T-helper 2 cell (primary cell): ENCODE data around the gene HSPA12A.
A peak's percentile ranks its signal among the peaks of the same experiment; 100 is the strongest.

ENCODE experiments used
- DNase-seq, 5 experiments: peaks; one replicate each; pipeline versions ENCODE4 v3.0.0 to v3.0.0-alpha.2; 2012 to 2022

Gene HSPA12A

DNA sequence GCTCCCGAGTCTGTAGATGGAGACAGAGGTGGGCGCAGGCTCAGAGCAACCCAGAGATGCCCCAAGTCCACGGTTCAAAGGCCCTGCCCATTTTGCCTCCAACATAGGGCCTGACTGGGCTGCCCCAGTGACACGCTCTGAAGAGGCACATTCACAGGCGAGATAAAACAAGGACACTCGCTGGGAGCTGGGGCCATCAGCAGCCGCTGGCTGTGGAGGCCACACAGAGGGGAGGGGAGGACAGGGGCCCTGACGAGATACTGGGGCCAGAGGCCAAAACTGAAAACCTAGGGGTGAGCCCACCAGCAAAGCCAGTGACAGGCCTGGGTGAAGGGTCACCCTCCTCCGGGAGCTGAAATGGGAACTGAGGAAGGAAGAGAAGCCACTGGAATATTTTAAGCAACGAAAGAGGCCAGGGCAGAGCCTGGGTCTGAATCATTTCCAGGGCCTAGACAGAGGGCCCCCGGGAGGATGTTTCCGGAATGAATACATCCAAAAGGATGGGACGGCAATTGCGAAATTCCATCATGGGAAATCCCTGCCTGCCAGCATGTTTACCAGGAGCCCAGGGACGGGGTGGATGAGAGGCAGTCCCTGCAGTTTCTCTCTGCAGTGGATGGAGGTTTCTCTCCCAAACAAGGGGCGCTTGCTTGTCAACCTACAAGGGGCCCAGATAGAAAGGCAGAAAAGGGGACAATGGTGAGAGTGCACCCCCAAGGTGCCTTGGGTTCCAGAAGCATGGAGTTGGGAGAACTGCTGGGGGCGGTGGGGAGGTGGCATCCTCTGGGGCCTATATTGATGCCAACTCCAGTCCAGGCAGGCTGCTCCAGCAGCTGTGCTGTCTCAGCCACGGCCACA is 29.0 kb upstream of the HSPA12A start:
- no peak for DNase-seq

- no peak for DNase-seq
These were observed 27.9 kb upstream of the HSPA12A start for GRCh38 chr10:116770281-116770680.

GRCh38 chr10:116769791-116770190 is 27.4 kb upstream of the HSPA12A start:
- DNase-seq = no peak

DNA sequence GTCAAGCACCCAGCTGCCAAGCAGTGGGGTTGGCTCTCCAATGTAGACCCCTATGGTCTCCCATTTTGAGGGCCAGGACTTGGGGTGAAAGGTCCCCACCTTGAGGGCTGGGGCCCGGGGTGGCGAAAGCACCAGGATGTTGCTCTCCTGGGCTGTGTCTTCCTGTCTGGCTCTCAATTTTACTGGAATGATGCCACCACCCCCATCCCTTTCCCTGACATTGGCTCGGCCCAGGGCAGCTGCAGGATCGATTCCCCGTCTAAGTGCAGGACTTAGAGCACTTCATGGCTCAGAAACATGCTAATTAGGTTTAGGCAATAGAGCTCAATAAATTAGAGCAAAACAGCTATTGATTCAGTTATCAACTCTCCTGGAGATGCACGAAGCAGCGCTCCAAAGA is 27.0 kb upstream of the HSPA12A start:
- no peak for DNase-seq

- DNase-seq = no peak
These were observed 26.4 kb upstream of the HSPA12A start for GRCh38 chr10:116768786-116769185.

- no peak for DNase-seq
These were observed 24.7 kb upstream of the HSPA12A start for GRCh38 chr10:116766837-116767634.

DNA sequence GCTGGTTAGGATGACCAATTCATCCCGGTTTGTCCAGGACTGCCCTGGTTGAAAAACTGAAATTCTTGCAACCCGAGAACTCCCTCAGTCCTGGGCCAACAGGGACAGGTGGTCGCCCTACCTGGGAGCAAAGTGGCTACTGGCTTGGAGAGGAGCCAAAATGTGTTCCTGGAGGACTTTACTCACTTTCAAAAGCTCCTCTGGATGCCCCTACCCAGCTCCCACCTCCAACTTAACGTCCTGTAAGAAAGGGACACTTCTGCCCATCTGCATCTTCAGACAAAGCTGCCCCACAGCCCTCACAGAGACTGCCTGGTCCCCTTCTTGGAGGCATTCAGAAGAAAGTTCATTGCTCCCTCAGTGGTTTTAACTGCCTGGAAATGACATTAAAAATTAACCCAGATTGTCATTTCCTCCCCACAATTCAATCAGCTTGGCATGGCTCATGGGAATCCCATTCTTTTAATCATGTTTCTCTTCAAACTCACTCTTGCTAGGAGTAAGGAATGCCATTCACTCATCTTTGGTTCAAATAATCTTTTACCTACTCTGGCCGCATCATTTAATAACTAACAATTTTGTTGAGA is 24.0 kb upstream of the HSPA12A start:
- no peak for DNase-seq

- peak in 1 of 5 experiments; percentile 22 for DNase-seq
These were observed 23.3 kb upstream of the HSPA12A start for GRCh38 chr10:116765648-116766081.

DNA sequence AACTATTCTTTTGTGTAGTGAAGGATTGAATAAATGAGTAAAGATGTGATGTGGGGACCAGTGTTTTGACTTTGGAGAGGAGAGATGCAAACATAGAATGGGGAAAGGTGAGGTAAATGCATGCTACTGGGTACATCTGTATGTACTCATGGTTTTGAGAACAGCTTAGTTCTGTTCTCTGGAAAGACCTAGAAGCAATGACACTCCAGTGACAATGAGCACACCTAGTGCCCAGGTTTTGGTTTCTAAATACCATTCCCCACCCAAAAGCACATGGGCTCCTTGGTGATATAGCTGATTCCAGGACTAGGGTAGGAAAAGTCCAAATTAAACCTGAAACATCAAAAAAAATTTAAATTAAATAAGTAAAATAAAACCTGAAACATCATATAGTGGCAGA is 22.6 kb upstream of the HSPA12A start:
- DNase-seq = no peak

GRCh38 chr10:116763440-116763839 is 21.1 kb upstream of the HSPA12A start:
- DNase-seq = no peak

DNA sequence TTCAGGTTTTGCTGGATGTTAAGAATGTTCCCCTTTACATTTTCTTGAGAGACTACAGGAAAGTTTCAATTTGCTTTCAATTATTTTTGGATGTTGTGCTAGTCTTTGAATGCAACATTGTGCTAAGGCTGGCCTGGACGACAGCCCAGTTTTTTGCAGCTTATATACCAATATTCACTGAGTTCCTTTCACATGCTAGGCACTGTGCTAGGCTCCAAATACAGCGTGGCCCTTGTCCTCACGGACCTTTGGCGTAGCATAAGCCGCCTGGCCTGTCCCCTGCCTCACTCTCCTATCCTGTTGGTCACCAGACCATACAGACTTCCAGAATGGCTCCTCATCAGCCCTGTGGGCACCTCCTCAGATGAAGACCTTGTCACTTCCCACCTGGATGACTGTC is 19.5 kb upstream of the HSPA12A start:
- DNase-seq = no peak

DNA sequence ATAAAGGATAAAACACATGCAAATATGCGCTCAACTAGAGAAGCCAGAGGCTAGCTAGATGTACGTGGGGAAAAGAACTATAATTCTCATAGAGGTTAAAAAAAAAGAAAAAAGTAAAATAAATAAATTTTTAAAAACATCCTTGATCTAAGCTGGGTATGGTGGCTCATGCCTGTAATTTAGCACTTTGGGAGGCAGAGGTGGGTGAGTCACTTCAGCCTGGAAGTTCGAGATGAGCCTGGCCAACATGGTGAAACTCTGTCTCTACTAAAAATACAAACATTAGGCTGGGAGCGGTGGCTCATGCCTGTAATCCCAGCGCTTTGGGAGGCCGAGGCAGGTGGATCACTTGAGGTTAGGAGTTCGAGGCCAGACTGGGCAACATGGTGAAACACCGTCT is 18.6 kb upstream of the HSPA12A start:
- DNase-seq = no peak

- no peak for DNase-seq
These were observed 14.9 kb upstream of the HSPA12A start for GRCh38 chr10:116757246-116757645.

- no peak for DNase-seq
These were observed 13.9 kb upstream of the HSPA12A start for GRCh38 chr10:116756277-116756676.

DNA sequence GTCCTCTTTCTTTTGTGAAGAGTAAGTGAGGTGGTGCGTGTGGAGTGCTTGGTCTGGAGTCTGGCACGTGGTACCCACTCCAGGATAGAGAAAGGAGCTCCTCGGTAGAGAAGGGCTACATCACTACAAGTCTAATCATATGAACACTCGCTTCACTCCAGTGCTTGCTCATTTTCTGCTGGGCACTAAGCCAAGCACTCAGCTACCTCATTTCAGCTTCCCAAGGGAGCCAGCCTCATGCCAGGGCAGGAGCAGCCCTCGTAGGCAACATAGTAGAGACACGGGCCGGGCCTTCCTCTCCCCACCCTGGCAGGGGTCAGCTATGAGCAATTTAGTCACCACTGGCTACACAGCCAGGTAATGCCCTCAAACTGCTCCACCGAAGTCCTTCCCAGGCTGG is 11.4 kb upstream of the HSPA12A start:
- DNase-seq = no peak

DNA sequence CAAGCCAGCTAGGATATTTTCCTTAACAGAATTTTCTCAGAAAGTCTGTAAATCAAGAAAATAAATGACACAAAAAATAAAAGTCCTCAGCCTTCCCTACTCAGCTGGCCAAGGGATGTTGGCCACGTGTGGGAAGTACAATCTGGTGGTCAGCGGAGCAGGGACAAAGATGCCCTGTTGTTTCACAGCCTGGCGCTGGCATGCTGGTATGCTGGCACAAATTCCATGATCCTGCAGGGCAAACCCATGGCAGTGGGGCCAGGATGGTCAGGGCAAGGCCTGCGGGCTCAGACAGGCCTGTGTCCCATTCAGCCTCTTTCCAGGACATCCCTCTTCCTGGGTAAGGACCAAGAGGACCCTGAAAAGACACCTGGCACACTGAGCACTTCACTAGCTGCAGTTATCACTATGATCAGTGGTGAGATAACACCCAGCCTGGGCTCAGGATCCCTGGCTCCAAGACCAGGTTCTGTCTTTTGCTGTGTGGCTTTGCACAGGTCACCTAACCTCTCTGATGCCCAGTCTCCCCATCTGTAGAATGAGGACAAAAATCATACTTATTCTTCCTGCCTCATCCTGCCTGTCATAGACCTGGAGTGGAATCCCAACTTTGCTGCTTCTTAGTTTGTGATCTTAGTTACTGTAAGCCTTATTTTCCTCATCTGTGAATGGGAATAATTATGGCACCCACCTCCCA is 10.8 kb upstream of the HSPA12A start:
- DNase-seq = no peak

DNA sequence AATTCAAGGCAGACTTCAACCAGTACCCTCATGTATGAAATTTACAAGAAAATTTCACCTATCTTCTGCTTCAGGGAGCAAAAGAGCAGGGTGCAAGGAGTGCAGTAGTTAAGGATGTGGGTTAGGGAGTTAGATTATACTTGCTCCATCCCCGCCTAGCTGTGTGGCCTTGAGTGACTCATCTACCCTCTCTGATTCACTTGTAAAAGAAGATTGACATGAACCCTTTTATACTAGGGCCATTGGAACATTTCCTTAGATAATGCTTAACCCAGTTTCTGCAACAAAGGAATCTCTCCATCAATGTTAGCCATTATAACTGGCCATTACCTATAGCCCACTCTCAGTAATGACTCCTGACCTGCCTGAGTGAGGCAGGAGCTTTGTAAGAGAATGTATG is 10.2 kb upstream of the HSPA12A start:
- no peak for DNase-seq

DNA sequence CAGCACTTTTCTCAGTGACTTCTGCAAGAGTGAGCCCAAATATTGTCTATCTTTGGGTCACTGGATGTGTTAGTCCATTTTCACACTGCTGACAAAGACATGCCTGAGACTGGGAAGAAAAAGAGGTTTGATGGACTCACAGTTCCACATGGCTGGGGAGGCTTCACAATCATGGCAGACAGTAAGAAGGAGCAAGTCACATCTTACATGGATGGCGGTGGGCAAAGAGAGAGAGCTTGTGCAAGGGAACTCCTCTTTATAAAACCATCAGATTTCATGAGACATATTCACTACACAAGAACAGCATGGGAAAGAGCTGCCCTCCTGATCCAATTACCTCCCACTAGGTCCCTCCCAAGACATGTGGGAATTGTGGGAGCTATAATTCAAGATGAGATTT is 6.1 kb upstream of the HSPA12A start:
- no peak for DNase-seq

DNA sequence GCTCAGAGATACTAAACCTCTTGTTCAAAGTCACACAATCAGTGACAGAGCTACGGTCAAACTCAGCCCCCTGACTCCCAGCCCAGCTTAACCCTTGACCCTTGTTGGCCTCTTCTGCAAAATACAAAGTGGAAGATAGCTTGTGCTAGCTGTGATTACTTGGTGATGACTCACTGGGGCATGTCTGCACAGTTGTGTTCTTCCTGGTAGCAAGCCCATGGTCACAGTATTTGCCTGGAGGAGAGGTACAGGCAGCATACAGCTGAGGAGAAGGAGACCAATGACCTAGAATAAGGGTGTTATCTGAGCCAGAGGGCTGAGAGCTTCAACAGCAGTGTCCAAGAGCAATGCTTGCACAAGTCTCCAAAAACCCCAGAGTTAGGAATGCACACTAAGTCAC is 5.7 kb upstream of the HSPA12A start:
- DNase-seq = no peak

DNA sequence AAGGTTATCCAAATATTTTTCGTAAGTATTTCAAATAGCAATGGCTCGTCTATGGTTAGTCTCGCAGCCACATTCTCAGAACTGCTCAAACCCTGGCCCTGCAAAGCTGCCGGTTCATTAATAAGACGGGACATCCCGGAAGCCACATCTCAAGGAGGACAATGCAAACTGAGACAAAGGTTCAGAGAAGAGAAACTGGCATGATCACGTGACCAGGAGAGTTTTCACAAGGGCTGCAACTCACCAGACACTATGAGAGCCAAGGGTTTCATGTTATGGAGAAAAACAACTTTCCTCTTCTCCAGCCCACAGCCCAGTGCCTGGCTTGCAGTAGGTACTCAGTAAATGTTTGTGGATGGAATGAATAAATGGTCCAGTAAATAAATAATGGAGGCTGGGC is 5.0 kb upstream of the HSPA12A start:
- no peak for DNase-seq

GRCh38 chr10:116744885-116745284 is 2.5 kb upstream of the HSPA12A start:
- DNase-seq = no peak

DNA sequence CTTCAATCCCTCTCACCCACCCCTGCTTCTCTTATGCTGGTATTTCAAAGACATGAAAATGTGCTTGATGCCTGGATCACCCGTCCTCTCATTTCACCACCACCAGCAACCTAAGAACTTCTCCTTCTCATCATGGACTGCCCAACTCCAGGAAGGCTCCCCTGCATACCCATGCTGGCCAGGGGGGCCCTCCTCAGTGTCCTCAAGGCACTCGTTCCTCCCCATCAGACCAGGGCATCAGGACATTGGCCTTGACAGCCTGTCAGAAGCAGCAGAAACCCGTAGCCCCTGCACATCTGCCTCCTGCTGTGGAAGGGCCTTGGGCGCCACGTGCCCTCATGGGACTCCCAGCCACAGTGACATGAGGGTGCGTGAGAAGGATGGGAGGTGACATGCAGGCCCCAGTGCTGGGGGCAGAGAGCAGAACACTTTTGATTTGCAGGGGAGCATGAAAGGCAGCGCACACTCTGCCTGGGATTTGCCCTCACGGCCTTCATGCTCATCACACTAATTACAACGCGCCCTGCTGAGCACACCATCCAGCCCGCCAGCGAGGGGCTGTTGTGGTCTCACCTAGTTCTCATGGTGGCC is 1.9 kb upstream of the HSPA12A start:
- no peak for DNase-seq
